ENCODE results near the gene HTR1E.

DNA sequence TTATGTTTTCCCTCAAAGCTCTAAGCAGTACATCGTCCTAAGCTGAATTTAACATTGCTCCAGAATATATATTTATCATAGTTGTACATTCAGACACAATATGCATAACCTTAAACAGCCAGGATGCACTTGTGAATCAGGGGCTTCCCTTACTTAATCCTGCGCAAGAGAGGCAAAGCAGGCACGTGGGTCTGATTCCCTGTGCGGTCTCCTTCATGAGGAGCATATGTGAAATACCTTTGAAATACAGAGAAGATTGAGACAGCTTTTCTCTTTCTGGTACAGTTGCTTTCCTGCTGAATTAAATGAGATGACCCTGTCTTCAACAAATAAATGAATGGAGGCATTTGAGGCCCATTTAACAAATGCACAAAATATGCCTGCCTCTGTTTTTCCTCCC is 1.5 kb downstream of the HTR1E start:
- TF ChIP-seq, protein P1, sequence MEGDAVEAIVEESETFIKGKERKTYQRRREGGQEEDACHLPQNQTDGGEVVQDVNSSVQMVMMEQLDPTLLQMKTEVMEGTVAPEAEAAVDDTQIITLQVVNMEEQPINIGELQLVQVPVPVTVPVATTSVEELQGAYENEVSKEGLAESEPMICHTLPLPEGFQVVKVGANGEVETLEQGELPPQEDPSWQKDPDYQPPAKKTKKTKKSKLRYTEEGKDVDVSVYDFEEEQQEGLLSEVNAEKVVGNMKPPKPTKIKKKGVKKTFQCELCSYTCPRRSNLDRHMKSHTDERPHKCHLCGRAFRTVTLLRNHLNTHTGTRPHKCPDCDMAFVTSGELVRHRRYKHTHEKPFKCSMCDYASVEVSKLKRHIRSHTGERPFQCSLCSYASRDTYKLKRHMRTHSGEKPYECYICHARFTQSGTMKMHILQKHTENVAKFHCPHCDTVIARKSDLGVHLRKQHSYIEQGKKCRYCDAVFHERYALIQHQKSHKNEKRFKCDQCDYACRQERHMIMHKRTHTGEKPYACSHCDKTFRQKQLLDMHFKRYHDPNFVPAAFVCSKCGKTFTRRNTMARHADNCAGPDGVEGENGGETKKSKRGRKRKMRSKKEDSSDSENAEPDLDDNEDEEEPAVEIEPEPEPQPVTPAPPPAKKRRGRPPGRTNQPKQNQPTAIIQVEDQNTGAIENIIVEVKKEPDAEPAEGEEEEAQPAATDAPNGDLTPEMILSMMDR (IDR thresholded peaks at IDR 0.05): no peak
- TF ChIP-seq POLR2A (IDR thresholded peaks at IDR 0.05): no peak
